HG03442 (cell line): Measurements from ENCODE around the gene NTSR1.
"Not testable (repeated sequence)": the region's sequence is repeated elsewhere in the genome, so short reads cannot be mapped to it uniquely, and the experiment has no call there.

ENCODE experiments used
- ATAC-seq: cut with Tn5 transposase; IDR thresholded peaks from one replicate; pipeline ENCODE4 v1.9.1; 2021; ENCODE audit warnings: mild to moderate bottlenecking, moderate library complexity; ENCODE audit not compliant: unreplicated experiment

NTSR1 gene

GRCh38 chr20:62671765-62672164 lies 36.9 kb upstream of the NTSR1 start:
- ATAC-seq = no peak

GRCh38 chr20:62674370-62674769 lies 34.3 kb upstream of the NTSR1 start:
- ATAC-seq = no peak

- ATAC-seq = no peak
Measured at GRCh38 chr20:62675156-62675876, 33.3 kb upstream of the NTSR1 start.

DNA sequence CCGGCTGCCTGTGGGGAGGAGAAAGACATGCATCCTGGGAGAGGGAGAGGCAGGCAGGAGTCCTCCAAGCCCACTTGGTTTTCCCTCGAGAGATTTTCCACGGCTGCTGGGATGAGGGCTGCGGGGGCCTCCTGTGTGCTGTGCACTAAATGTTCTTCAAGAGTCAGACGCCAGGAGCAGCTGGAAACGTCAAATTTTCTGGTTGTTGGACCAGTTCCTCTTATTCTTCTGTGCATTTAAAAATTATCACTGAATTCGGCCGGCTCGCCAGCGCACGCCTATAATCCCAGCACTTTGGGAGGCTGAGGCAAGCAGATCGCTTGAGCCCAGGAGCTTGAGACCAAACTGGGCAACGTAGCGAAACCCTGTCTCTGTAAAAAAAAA lies 32.8 kb upstream of the NTSR1 start:
- ATAC-seq = no peak

DNA sequence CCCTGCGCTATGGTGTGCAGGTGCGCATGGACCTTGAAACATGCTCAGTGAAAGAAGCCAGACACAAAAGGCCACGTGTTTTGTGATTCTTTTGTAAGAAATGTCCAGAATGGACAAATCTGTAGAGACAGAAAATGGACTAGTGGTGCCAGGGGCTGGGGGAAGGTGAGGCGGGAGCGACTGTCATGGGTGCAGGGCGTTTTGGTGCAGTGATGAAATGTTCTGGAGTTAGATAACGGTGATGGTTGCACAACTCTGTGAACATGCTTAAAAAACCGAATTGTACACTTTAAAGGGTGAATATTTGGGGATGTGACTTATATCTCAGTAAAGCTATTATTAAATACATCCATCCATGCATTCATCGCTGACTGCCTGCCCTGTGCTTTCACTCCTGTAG lies 31.7 kb upstream of the NTSR1 start:
- no peak for ATAC-seq

GRCh38 chr20:62677678-62678077 lies 31.0 kb upstream of the NTSR1 start:
- no peak for ATAC-seq

DNA sequence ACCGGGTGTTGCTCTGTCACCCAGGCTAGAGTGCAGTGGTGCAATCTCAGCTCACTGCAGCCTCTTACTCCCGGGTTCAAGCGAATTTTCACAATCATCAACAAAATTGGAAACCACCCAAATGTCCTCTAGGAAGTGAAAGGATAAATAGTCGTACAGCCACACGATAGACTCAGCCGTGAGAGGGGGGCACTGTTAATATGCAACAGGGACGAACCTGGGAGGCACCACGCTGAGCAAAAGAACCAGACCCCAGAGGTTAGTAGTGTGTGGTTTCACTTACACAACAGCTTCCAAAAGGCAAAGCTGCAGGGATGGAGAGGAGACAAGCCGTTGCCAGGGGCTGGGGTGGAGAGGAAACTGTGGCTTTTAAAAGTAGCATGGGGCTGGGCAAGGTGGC lies 30.1 kb upstream of the NTSR1 start:
- ATAC-seq = no peak

DNA sequence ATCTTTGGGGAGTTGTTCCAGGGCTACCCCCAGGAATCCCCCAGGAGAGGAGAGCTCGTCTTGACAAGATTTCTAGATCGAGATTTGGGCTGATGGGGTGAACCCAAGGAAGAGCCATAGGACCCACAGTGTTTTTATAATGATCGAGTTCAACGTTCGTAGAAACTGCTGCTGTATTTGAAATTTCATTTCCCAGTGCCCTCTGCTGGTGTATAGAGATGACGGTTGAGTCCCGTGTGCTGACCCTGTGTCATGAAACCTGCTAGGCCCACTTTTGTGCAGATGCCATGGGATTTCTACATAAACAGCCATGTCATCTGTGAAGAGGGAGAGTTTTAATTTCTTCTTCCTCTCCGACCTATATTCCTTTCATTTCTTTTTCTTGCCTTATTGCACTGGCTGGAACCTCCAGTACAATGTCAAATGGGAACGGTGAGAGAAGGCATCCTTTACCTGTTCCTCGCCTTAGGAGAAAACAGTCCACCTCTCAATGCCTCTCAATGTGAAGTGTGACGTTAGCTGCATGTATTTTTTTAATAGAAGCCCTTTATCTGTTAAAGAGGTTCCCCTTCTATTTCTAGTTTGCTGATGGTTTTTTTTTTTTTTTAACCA lies 28.6 kb upstream of the NTSR1 start:
- ATAC-seq = no peak

DNA sequence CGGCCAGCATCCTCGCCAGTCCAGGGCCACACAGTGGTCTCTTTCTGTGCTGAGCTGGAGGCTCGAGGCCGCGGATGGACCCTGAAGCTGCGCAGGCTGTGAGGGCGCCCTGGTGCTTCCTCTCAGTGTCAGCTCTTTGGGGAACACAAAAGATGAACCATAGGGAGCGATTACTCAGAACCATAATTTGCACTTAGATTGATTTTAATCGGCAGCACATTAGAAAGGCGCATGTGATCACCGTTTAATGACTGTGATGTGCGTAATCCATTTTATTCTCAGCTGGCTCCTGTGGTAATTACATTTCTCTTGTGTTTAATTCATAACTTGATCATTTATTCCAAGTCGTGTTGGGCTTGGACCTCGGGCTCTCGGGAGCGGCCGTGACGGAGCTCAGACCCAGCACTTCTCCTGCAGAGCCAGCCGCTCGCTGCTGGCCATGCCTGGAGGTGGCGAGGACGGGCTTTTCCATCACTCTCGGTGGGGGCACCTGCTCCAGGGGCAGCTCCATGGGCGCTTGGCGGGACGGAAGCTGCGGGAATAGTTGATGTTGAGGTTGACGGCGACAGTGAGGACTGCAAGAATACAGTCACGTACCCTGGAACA lies 25.6 kb upstream of the NTSR1 start:
- ATAC-seq = no peak

GRCh38 chr20:62683660-62684322 lies 24.8 kb upstream of the NTSR1 start:
- not testable (repeated sequence) for ATAC-seq

DNA sequence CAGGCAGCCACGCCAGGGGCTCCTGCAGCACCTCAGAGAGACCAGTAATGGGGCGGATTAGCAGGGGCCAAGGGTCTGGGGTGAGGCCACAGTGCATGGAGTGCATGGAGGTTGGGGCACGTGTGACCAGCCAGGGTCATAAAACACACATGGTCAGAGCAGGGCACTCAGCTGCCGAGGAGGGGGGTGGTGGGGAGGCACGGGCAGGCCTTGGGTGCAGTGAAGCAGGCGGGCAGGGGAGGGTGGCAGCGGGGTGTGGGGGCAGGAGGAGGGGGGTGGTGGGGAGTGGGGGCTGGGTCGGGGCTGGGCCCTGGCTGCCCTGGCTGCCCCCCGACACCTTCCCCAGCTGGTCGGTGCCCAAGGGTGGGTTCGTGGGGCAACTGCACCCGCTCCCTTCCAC lies 23.7 kb upstream of the NTSR1 start:
- ATAC-seq = no peak

DNA sequence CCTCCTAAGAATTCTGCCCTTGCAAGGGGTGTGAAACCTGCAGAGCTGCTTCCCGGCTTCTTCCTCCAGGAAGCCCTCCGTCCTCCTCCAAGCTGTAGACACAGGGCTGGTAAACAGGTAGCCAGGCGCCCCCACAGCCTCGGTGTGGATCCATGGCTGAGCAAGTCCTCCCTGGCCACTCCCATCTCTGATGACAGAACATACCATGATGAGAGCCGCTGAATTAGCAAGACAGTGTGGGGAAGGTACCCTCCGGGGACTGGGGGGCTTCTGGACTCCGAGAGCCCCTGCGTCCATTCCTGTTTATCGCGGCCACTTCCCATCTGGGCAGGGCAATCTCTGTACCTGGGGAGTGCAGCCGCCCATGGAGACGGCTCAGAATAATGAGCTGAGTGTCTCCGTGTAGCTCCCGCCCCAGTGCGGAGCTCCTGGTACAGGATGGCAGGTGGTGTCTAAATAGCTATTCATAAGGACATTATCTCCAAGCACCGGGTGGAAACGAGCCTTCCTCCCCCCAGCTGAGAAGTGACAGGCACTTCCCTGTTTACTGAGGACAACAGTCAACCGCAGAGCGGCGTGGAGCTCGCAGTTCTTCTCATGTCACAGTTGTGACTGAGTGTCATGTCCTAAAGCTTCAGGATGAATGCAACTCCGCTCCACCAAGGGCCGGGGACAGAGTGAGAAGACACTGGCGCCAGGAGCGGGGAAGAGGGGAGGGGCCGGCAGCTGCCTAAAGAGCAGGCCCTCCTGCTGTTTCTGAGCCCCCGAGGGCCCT lies 22.7 kb upstream of the NTSR1 start:
- no peak for ATAC-seq

GRCh38 chr20:62686869-62687830 lies 21.5 kb upstream of the NTSR1 start:
- ATAC-seq = no peak

DNA sequence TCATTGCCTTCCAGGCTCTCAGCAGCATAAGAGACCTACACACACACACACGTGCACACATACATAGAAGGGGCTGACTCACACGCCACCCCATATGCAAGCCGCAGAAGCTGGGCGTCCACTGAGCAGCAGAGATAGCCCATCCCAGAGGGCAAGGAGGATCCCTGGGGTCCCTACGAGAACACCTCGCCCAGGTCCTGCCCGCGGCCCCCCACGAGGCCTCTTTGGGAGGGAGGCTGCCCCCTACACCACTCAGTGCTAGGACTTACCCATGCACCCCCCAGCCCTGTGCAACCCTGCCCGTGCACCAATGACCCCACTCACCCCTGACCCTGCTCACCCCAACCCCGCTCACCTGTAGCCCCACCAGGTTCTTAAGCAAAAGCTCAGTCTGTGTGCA lies 20.6 kb upstream of the NTSR1 start:
- ATAC-seq = no peak

DNA sequence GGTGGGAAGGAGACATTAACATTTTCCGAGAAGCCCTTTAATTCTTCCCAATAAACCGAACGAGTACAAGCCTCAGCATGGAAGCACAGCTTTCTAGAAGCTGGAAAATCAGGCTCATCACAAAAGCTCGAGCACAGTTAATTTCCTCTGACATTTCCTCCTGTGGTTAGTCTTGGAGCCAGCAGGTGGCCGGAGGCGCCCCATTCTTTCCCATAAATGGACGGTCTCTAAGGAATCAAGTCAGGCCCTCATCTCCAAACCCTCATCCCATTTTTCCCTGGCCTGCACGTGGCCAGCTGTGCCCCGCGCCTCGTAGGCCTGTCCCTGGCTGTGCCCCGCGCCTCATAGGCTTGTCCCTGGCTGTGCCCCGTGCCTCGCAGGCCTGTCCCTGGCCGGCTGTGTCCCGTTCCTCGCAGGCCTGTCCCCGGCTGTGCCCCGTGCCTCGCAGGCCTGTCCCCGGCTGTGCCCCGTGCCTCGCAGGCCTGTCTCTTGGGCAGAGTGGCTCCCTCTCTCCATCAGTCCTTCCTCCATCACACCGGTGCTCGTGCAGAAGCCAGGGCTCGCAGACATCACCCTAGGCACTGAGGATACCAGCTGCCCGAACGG lies 19.7 kb upstream of the NTSR1 start:
- no peak for ATAC-seq

DNA sequence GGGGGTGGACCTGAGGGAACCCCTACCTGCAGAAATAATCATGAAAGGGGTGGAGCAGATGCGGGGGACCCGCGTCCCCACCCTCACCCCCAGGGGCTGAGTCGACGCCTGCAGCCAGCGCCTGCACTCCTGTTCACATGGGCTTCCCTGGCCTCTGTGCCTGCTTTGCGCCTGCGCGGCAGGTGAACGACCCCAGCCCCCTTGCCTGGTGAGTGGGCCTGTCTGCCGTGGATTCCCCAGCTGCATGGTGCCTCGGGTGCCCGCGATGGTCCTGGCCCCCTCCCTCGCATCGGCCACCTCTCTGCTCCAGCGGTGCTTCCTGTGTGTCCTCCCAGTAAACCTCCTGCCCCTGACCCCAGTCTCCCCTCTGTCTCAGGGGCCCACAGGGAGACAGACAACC lies 18.8 kb upstream of the NTSR1 start:
- ATAC-seq = no peak

- no peak for ATAC-seq
Measured at GRCh38 chr20:62690261-62690820, 18.3 kb upstream of the NTSR1 start.

GRCh38 chr20:62691487-62691886 lies 17.1 kb upstream of the NTSR1 start:
- ATAC-seq = no peak

DNA sequence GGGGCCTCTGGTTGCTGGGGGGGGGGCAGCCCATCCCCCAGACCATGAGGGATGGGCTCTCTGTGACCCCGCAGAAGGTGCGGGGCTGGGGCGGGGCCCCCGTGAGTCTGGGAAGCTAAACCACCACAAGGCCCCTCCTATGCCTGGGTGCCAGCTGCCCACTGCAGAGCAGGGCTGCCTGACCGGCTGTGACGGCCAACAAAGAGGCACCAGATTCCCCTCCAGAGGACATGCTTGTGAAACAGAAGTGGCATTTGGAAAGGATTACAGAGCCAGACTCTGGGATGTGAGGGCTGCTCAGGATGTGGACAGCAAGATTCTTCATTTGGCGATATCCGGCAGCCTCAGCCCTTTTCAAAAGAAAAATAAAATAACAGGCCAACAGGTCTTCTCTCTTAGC lies 16.5 kb upstream of the NTSR1 start:
- ATAC-seq = no peak
